Hematopoietic multipotent progenitor cell treated with erythropoietin and hydrocortisone succinate and interleukin-3 and kit ligand, for 6 days (in vitro differentiated cells): Measurements from ENCODE around the gene ACBD6.
"Not testable (repeated sequence)": the region's sequence is repeated elsewhere in the genome, so short reads cannot be mapped to it uniquely, and the experiment has no call there.

Source experiments
- DNase-seq: peaks from one replicate; pipeline ENCODE4 v3.0.0-alpha.2; 2015

Gene ACBD6, protein sequence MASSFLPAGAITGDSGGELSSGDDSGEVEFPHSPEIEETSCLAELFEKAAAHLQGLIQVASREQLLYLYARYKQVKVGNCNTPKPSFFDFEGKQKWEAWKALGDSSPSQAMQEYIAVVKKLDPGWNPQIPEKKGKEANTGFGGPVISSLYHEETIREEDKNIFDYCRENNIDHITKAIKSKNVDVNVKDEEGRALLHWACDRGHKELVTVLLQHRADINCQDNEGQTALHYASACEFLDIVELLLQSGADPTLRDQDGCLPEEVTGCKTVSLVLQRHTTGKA

DNA sequence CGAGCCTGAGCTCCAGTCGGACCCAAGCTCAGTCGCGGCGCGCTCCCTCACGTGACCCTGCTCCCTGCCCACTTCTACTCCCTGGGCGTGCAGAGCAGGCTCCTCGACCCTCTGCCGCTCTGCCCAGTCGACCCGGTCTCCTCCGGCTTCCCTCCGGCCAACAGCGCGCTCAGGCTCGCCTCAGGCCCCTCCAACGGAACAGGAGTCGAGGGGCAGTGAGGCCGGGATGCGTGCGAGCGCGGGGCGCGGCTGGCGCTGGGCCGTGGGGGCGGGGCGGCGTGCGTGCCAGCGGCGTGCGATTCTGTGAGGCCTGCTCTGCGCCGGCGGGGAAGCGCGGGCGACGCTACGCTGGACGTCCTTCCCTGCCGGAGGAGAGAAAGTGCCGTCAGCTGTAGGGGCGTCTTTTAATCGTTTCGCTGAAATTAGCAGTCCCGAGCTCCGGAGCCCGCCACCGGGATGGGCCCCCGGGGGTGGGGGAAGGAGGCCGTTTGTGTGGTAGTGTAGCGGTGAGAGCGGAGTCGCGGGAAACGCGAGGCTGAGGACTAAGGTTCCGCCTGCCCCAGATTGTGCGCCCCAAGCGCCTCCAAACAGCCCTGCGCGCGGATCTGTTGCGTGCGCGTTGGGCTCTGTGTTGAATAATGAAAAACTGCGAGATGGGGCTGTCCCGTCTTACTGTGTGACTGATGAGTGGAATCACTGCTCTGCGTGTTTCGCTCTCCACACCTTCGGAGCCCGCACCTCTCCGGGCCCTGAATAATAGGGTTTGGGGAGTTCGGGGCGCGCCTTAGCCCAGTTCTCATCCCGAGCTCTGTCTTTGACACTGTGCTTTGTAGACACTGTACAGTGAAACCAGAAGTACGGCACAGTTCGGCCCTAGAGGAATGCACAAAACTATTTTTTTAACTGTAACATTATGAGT, at the start of gene ACBD6:
ACBD6 (minus strand) TSS at position 217 of the 919 bp plus-strand sequence. CDS start 311 bp downstream, outside the sequence.
- DNase-seq = peak; percentile 93

DNA sequence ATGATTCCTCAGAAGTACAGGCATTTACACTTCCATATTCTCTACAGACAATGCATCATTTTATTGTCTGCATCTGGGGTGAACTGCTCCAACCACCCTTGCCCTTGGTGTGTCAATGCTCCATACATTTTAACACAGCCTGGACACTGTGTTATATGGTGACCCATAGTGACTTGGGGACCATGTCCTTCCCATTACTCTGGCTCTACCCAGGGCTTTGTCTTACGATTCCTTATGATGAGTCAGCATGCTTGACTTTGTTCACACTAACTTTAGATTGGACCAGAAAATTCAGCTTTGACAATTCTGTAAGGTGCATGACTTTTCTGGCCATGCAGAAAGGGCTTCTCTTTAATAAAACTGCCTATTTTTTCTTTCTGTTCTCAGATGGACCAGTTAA, 49.6 kb upstream of the ACBD6 start:
- DNase-seq = no peak

DNA sequence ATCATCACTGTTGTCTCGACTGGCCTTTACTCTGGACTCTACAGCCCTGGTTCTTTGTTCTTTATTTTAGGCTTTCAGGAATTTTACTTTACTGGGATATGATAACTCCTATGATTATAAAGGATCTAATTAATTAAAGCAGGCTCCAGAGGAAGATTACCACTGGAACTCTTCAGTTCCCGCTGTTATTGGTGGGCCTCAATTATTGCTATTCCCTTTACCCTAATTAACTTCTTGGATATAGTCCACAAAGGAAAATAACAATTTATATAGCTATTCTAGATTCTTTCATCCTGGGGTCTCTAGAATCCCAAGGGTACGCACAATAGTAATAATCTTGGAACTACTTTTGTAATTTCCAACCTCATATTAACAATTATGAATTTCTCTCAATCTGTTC, 47.9 kb upstream of the ACBD6 start:
- DNase-seq = no peak

DNA sequence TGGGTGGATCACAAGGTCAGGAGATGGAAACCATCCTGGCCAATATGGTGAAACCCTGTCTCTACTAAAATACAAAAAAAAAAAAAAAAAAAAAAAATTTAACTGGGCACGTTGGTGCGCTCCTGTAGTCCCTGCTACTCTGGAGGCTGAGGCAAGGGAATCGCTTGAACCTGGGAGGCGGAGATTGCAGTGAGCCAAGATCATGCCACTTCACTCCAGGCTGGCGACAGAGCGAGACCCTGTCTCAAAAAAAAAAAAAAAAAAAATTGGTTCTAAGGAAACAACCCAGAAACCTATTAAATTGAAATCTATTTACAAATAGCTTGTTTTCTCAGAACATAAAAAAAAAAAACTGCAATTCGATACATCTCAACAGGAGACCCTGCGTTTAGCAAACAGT, 47.4 kb upstream of the ACBD6 start:
- not testable (repeated sequence) for DNase-seq

DNA sequence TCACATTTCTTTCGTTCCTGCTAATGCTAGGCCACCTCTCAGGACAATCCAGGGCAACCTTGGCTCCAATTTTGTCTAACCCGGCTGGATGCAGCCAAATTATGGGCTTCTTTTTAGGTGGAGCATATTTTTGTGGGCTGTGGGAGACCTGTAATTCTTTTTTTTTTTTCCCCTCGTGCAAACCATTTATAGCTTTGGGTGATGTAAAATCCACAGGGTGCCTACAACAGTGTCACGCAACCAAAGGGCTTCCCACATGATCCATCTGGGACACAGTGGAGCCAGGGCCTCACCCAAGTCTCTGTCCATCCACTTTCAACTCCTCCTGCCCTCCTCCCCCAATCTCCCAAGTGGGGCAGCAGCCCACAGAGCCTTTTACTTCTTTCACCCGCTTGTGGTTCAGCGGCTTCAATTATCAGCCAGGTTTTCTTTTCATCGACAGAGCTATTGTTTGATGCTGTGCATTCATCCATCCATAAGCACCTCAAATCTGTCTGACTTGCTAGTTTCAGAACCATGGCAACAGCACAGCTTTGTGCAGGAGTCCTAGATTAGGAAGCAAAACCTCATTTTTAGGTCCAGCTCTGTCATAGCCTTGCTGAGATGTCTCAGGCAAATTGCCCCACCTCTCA, 46.4 kb upstream of the ACBD6 start:
- no peak for DNase-seq

DNA sequence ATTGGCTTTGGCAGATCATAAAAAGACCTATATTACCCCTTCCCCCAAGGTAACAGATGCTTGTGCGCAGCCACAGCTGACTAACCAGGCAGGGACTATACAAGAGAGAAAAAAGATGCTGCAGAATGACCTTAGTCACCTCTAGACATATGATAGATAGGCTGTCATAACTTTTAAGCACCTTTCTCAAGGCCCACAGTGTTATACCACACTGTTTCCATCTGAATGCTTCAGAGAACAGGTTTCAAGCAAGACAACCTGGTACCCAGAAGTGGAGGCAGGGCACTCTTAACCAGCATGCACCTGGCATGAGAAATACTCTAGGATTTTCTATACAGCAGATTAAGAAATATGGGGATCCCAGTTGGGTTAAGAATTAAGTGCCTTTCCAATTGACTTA, 43.6 kb upstream of the ACBD6 start:
- DNase-seq = no peak

DNA sequence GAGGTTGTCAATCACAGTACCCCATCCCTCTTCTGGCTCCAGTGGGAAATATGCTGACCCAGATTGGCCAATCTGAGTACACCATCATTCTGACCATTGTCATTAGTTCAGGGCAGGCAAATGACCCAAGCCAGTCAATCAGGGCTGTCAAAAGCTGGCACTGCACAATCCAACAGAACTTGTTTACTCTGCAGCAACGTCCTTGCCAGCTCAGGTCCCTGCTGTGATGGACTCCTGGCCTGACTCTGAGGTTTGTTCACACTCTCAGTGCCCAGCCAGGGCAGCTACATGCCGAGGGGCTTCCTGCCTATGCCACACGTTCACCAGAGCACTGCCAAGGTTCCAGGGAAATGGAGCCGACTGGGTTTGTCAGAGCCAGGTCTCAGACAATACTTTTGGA, 41.7 kb upstream of the ACBD6 start:
- DNase-seq = no peak

DNA sequence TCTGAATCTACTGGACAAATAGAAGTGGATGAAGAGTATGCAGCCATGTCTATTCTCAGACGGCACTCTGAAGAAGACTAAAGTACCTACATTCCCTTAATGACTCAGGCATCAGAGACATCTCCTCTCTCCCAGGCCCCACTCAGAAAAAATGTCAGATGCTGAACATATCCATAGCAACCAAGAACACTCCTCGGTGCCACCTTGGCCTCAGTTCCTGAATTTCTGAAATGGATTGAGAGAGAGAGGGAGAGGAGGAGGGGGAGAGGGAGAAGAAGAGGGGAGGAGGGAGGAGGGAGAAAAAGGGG, 40.4 kb upstream of the ACBD6 start:
- DNase-seq = no peak

DNA sequence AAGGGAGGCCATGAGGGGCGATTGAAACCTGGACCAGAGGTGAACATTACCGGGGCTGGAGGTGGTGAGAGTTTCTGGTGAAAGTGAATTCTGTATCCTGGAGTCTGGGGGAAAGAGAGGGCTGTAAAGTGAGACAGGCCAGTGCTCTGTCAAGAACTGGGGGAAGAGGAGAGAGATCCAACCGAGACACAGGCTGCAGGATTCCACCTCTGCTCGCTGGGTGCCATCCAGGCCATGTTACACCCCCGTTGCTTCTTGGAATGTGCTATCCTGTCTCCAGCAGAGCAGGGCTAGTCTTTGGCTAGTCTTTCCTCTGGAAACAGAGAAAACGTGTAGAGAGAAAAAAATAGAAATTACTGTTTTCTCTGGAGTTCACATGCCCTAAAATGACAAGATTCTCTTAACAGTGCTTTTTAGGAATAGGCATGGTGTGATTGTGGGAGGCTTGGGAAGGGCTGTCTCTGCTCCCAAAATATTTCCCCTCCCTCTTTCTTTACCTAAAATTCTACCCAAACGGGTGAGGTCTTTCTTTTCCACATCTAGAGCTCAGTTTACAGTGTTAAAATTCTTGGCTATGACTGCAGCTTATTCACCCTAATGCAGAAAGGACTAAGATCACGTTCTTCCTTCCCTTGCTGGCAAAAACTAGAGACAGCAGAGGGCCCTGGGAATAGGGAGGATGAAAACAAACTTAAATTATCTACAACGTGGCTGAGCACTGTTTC, 39.9 kb upstream of the ACBD6 start:
- DNase-seq = no peak

DNA sequence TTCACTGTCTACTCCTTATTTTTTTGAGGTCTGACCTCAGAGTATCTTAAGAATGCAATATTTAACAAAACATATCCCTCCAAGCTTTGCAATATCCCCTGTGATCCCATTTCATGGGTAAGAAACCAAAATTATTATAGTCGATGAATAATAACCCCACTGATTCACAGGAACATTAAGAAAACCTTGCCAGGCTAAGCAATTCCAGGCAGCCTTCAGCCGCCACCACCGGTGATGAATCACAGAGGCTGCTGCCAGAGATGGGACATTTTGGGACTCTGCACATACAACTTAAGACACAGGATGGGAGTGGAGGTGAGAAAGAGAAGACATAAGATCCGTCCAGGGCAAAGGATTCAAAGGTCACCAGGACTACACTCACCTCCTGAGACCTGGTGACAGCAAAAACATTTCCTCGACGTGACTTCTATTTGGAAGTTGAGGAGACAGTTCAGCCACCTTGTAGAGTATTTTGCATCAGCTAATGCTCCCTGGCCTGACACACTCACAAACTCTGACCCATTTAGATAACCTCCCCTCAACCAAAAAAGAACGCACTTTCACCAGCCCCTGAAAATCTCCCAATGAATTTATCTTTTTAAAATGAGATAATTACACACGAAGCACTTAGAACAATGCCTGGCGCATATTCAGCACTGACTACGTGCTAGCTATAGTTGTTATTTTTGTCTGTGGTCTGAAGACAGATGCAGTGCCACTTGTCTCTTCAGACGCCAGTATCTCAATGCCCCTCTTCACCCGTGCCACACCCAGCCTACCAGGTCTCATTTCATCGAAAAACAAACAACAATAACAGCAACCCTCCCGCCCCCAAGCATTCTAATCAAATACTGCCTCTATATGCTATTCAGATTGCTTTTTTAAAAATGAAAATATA, 38.6 kb upstream of the ACBD6 start:
- no peak for DNase-seq

DNA sequence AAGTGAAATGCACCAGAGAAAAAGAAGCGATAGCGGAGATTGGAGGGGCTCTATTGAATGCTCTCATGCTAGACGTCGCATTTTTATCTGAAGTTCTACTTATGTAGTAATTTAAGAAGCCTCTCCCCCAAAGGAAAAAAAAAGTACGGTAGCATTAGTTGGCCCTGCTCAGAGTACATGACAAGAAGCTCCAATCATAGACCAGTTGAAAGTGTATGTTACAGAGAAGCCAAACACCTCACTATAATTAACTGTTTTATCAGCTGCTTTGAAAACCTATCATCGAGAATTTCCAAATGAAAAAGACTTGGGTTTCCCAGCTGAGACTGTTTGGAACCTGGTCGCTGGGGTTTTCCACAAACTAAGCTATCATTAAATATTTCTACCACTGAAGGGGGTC, 36.8 kb upstream of the ACBD6 start:
- DNase-seq = no peak

DNA sequence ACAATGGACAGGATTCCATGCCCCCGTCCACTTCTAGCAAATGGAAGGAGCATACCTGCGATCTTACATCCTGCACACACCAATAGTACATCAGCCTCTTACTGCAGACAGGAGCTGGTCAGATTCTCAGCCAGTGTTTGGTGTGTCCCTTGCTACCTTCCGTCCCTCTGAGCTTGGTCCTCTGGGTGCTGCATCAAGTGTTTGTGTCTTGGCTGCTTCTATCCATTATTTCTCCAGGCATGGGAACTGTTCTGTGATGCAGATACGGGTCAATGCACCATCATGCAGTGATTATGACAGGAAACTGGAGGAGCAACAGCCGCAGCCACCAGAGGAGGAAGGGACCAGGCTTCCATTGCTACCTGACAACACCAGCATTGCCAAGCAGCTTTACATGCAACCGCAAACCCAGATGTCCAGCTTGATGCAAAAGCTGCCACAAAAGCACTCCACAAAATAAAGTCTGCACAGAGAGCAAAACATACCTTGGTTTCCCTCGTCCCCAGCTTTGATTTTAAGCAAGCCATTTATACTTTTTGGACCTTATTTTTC, 34.5 kb upstream of the ACBD6 start:
- no peak for DNase-seq

DNA sequence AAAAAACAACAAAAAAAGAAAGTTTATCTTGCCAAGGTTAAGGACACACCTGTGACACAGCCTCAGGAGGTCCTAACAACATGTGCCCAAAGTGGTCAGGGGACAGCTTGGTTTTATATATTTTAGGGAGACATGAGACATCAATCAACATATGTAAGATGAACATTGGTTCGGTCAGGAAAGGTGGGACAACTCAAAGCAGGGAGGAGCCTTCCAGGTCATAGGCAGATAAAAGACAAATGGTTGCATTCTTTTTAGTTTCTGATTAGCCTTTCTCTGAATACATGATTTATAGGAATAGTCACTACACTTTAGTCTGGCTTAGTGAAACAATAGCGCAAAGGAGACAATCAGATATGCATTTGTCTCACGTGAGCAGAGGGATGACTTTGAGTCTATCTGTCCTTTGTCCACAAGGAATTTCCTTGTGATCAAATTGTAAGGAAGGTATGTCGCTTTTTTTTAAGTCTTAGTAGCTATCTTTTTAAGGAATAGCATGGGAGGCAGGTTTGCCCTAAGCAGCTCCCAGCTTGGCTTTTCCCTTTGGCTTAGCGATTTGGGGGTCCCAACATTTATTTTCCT, 33.1 kb upstream of the ACBD6 start:
- no peak for DNase-seq

DNA sequence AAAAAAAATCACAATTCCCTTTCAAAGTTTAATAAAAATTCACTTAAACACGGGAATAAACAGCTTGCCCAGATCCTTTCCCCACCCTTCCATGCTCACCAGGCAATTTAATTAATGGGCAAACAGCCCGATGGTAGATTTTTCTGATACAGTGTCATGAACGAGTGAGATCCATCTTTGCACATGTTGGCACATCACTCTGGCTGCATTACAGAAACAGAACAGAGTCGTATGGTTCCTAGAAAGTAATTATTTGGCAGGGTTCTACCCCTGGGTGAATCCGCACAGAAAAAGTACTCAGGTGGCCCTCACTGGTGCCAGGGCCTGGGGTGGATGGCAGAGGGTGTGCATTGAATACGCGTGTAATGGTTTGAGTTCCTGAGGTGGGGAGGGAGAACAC, 31.8 kb upstream of the ACBD6 start:
- no peak for DNase-seq

DNA sequence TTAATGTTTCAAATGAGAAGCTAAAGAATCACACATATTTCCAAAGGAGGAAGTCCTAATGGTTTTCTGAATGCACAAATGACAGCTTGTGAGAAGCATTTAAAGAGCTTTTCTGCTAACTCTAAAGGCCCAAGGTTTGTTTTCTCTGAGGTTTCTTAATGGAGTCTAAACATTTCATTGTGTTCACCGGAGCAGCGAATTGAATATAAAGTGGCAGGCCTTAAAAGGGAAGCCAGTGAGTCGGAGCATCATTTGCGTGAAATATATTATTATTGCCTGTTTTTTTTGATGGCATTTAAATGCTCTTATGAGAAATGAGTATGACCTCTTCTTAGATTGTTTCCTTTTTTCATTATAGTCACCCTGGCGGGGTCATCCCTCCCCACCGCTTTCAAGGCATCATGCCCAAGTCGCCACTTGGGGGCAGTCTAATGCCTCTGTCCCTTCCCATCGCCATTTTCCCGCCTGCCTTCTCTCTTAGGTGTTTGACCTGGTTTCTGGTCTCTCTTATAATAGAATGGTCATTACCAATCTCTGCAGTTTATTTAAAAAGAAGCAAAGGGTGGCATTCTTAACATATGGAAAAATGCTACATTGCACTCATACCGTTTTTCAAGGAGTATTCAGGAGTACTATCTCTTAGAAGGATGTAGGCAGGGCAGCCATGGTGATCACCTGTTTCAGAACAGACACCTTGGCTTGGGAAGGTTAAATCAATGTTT, 31.1 kb upstream of the ACBD6 start:
- DNase-seq = peak; percentile 91

DNA sequence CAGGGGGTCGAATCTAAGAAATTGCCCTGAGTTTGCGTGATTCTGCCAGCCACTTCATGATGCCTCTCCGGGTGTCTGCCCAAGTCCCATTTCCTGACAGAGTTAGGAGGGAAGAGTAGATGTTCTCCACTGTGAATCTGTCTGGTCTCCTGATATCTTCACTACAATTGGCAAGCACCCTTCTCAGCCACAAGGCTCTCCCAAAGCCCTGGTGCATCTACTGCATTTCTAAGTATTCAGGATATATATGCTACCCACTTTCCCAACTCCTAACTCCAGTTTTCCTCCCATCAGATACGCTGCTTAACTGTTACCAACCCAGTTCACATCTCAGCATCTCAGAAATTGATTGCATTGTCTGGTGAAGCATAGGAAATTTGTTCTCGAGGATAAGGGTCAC, 30.5 kb upstream of the ACBD6 start:
- no peak for DNase-seq

DNA sequence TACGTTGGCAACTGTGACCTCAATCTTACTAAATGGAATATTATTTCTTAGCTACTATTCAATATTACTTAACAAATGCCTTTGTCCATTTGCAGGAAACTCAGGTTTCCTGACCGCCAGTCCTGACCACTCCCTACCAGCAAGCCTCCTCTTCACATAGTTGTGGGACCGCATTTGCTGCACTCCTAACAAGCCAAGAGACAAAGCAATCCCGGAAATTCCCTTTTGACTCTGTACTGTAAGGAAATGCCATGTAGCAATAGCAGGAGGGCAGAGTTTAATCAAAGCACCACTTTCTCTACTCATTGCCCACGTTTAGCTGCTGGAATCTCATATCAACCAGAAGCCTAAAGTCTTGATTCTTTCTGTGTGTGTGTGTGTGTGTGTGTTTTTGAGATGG, 28.1 kb upstream of the ACBD6 start:
- no peak for DNase-seq

DNA sequence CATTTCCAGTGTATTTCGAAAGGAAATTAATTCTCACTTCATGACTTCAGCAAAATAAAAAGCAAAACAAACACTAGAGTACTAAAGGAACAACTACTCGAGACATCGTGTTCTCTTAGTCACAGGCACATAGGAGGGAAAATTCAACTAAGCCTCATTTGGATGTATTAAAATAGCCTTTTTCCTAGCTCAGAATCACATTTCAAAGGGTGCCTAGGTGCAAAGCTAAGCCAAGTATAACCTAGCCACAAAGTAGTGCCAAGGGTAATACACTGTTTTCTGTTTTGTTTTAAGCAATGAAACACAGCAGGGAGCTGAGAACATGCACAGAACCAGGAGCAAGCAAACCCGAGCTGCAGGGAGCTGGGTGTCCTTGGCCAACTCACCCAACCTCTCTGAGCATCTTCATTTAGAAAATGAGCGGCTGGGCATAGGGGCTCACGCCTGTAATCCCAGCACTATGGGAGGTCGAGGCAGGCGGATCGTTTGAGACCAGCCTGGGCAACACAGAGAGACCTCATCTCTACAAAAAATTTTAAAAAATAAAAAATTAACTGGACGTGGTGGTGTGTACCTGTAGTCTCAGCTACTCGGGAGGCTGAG, 26.6 kb upstream of the ACBD6 start:
- no peak for DNase-seq

DNA sequence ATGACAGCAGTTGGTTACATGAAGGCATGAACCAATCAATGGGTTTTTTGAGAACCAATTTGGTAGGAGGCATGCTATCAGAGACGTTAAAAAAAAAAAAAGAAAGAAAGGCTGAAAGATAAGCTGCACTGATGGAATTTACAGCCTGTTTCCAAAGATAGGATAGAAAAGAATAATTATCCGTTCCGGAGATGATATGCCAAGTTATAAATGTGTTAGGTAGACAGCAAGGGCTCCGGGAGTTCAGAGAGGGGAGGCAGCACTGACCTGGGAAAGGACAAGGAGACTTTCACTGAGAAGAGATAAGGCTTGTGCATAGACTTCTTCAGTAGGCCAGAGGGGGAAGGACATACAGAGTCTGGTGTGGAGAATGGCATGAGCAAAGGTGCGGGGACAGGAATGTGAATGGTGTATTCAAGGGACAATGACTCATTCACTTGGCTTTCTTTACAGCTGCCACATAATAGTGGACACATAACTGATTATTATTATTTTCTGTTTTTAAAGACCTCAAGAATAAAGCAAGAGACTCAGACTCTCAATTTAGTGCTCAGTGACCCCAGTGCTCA, 24.8 kb upstream of the ACBD6 start:
- DNase-seq = no peak

DNA sequence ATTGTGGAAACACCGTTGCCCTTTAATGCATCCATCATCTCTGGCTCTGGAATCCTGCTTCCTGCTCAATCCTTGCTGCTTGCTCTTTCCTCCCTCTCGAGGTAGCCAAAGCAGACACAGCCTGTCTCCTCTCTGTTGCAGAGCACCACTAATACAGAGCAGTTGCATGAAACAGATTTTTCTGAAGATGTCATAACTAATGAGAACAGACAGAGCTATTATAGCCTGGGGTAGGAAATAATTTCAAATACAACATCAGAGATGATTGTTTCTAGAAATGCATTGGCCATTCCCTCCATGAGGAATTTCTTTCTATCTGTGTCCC, 23.3 kb upstream of the ACBD6 start:
- no peak for DNase-seq
